ENCODE measurements around the gene IFT122. TPM values are rescaled to one million over a fixed set of nuclear protein-coding genes. Genes with fewer than 3 reads are reported as not detected.

The IFT122 gene
- total and polyA plus RNA-seq, 2 experiments from 2014 or later, result 10.2 to 38.8 TPM

DNA sequence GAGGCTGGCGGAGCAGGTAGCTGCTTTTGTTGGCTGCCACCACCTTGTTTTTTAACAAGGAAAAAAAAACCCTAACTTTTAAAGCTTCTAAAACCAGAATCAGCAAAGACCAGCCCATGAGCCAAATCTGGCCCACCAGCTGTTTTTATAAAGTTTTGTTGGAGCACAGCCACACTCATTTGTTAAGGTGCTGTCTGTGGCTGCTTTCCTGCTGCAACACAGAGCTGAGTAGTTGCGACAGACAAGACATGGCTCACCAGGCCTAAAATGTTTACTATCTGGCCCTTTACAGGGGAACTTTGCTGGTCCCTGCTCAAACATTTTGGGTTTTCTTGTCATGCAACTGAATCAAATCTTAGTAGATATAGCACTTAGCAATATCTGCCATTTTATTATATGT, 30.5 kb upstream of the IFT122 start:
- Histone ChIP-seq H3K79me2 (replicated peaks; ENCODE audit: insufficient read depth) (no peaks in the 10 kb centered on the region), H3K4me2 (no peak overlapping the region), H3K9me2 (ENCODE audit: insufficient read depth) (no peaks in the 10 kb centered on the region), H3F3A (replicated peaks; ENCODE audit: low read depth) (no peaks in the 10 kb centered on the region), H3K4me3 (no peak overlapping the region), H2AFZ (no peak overlapping the region), H3K27me3 (ENCODE audit: insufficient read depth) (no peaks in the 10 kb centered on the region), H3K27ac (ENCODE audit: low read depth) (no peak overlapping the region), H3K4me1 (ENCODE audit: insufficient read depth) (no peaks in the 10 kb centered on the region), H3K36me3 (ENCODE audit: insufficient read depth) (no peaks in the 10 kb centered on the region), H4K20me1 (replicated peaks; ENCODE audit: insufficient read depth) (no peaks in the 10 kb centered on the region)
- H3K36me3 Mint-ChIP-seq (ENCODE audit: low read depth), result no peaks in the 10 kb centered on the region
- TF ChIP-seq ZNF331 (CRISPR knock-in tag; IDR thresholded peaks at IDR 0.05; ENCODE audit: low read depth) (no peak), EZH2 (IDR thresholded peaks at IDR 0.05; ENCODE audit: low read depth, unreplicated experiment) (no peak), POLR2AphosphoS5 (IDR thresholded peaks at IDR 0.05; ENCODE audit: low read depth) (no peak)
- TF ChIP-seq, protein P1, sequence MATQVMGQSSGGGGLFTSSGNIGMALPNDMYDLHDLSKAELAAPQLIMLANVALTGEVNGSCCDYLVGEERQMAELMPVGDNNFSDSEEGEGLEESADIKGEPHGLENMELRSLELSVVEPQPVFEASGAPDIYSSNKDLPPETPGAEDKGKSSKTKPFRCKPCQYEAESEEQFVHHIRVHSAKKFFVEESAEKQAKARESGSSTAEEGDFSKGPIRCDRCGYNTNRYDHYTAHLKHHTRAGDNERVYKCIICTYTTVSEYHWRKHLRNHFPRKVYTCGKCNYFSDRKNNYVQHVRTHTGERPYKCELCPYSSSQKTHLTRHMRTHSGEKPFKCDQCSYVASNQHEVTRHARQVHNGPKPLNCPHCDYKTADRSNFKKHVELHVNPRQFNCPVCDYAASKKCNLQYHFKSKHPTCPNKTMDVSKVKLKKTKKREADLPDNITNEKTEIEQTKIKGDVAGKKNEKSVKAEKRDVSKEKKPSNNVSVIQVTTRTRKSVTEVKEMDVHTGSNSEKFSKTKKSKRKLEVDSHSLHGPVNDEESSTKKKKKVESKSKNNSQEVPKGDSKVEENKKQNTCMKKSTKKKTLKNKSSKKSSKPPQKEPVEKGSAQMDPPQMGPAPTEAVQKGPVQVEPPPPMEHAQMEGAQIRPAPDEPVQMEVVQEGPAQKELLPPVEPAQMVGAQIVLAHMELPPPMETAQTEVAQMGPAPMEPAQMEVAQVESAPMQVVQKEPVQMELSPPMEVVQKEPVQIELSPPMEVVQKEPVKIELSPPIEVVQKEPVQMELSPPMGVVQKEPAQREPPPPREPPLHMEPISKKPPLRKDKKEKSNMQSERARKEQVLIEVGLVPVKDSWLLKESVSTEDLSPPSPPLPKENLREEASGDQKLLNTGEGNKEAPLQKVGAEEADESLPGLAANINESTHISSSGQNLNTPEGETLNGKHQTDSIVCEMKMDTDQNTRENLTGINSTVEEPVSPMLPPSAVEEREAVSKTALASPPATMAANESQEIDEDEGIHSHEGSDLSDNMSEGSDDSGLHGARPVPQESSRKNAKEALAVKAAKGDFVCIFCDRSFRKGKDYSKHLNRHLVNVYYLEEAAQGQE (IDR thresholded peaks at IDR 0.05; ENCODE audit: unreplicated experiment), result no peak
- TF ChIP-seq, protein P2, sequence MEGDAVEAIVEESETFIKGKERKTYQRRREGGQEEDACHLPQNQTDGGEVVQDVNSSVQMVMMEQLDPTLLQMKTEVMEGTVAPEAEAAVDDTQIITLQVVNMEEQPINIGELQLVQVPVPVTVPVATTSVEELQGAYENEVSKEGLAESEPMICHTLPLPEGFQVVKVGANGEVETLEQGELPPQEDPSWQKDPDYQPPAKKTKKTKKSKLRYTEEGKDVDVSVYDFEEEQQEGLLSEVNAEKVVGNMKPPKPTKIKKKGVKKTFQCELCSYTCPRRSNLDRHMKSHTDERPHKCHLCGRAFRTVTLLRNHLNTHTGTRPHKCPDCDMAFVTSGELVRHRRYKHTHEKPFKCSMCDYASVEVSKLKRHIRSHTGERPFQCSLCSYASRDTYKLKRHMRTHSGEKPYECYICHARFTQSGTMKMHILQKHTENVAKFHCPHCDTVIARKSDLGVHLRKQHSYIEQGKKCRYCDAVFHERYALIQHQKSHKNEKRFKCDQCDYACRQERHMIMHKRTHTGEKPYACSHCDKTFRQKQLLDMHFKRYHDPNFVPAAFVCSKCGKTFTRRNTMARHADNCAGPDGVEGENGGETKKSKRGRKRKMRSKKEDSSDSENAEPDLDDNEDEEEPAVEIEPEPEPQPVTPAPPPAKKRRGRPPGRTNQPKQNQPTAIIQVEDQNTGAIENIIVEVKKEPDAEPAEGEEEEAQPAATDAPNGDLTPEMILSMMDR (conservative IDR thresholded peaks at IDR 0.05; ENCODE audit: low read depth in 2 of 2), result no peak
- TF ChIP-seq, protein P3, sequence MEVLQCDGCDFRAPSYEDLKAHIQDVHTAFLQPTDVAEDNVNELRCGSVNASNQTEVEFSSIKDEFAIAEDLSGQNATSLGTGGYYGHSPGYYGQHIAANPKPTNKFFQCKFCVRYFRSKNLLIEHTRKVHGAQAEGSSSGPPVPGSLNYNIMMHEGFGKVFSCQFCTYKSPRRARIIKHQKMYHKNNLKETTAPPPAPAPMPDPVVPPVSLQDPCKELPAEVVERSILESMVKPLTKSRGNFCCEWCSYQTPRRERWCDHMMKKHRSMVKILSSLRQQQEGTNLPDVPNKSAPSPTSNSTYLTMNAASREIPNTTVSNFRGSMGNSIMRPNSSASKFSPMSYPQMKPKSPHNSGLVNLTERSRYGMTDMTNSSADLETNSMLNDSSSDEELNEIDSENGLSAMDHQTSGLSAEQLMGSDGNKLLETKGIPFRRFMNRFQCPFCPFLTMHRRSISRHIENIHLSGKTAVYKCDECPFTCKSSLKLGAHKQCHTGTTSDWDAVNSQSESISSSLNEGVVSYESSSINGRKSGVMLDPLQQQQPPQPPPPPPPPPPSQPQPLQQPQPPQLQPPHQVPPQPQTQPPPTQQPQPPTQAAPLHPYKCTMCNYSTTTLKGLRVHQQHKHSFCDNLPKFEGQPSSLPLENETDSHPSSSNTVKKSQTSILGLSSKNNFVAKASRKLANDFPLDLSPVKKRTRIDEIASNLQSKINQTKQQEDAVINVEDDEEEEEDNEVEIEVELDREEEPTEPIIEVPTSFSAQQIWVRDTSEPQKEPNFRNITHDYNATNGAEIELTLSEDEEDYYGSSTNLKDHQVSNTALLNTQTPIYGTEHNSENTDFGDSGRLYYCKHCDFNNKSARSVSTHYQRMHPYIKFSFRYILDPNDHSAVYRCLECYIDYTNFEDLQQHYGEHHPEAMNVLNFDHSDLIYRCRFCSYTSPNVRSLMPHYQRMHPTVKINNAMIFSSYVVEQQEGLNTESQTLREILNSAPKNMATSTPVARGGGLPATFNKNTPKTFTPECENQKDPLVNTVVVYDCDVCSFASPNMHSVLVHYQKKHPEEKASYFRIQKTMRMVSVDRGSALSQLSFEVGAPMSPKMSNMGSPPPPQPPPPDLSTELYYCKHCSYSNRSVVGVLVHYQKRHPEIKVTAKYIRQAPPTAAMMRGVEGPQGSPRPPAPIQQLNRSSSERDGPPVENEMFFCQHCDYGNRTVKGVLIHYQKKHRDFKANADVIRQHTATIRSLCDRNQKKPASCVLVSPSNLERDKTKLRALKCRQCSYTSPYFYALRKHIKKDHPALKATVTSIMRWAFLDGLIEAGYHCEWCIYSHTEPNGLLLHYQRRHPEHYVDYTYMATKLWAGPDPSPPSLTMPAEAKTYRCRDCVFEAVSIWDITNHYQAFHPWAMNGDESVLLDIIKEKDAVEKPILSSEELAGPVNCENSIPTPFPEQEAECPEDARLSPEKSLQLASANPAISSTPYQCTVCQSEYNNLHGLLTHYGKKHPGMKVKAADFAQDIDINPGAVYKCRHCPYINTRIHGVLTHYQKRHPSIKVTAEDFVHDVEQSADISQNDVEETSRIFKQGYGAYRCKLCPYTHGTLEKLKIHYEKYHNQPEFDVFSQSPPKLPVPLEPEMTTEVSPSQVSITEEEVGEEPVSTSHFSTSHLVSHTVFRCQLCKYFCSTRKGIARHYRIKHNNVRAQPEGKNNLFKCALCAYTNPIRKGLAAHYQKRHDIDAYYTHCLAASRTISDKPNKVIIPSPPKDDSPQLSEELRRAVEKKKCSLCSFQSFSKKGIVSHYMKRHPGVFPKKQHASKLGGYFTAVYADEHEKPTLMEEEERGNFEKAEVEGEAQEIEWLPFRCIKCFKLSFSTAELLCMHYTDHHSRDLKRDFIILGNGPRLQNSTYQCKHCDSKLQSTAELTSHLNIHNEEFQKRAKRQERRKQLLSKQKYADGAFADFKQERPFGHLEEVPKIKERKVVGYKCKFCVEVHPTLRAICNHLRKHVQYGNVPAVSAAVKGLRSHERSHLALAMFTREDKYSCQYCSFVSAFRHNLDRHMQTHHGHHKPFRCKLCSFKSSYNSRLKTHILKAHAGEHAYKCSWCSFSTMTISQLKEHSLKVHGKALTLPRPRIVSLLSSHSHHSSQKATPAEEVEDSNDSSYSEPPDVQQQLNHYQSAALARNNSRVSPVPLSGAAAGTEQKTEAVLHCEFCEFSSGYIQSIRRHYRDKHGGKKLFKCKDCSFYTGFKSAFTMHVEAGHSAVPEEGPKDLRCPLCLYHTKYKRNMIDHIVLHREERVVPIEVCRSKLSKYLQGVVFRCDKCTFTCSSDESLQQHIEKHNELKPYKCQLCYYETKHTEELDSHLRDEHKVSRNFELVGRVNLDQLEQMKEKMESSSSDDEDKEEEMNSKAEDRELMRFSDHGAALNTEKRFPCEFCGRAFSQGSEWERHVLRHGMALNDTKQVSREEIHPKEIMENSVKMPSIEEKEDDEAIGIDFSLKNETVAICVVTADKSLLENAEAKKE (CRISPR knock-in tag; IDR thresholded peaks at IDR 0.05), result no peak
- H3K9me3 Mint-ChIP-seq, result no peaks in the 10 kb centered on the region
- H3K4me1 Mint-ChIP-seq, result peaks cover 2% of the 10 kb centered on the region; the same call in 1 of the 3 replicates
- no peak overlapping the region for H3K4me3 Mint-ChIP-seq
- peaks cover 8% of the 10 kb centered on the region for H3K27me3 Mint-ChIP-seq (ENCODE audit: insufficient read depth, low read depth, poor library complexity)
- no peak overlapping the region for H3K27ac Mint-ChIP-seq
- ATAC-seq (no peak), DNase-seq (ENCODE audit: low spot score) (no peak)
